ENCODE measurements around the gene HINT2. TPM values are rescaled to one million over a fixed set of nuclear protein-coding genes. Genes with fewer than 3 reads are reported as not detected.
A peak's percentile ranks its signal among the peaks of the same experiment; 100 is the strongest.

HINT2 gene
- total RNA-seq, 2 donors from 2014 or later = 38.6 to 39.7 TPM

GRCh38 chr9:35840881-35841644 lies 26.2 kb upstream of the HINT2 start:
- DNase-seq (ENCODE audit: low spot score) = no peak
- Histone ChIP-seq H3K9me3 (no peaks in the 10 kb centered on the region), H3K4me3 (no peak overlapping the region), H3K4me1 (replicated peaks) (no peaks in the 10 kb centered on the region), H3K36me3 (no peaks in the 10 kb centered on the region), H3K27me3 (replicated peaks; ENCODE audit: insufficient read depth) (no peaks in the 10 kb centered on the region), H3K27ac (no peak overlapping the region)
- WGBS = 93% methylated on average over 15 of the region's 15 CpGs
- TF ChIP-seq CTCF (IDR thresholded peaks at IDR 0.05) = no peak
- no peak for TF ChIP-seq POLR2AphosphoS5 (IDR thresholded peaks at IDR 0.05)
- TF ChIP-seq POLR2A (IDR thresholded peaks at IDR 0.05) = no peak
- intact Hi-C loops (cut with DNase I) = no loop called here

- Histone ChIP-seq H3K27ac (no peak overlapping the region), H3K36me3 (no peaks in the 10 kb centered on the region), H3K4me1 (replicated peaks) (no peaks in the 10 kb centered on the region), H3K9me3 (no peaks in the 10 kb centered on the region), H3K4me3 (no peak overlapping the region), H3K27me3 (replicated peaks; ENCODE audit: insufficient read depth) (no peaks in the 10 kb centered on the region)
- DNase-seq (ENCODE audit: low spot score) = no peak
- 95% methylated on average over 5 of the region's 5 CpGs for WGBS
- TF ChIP-seq CTCF (IDR thresholded peaks at IDR 0.05) (no peak), POLR2AphosphoS5 (IDR thresholded peaks at IDR 0.05) (no peak), POLR2A (IDR thresholded peaks at IDR 0.05) (no peak)
- intact Hi-C loops (cut with DNase I) = no loop called here
Observed at GRCh38 chr9:35839926-35840325, 25.1 kb upstream of the HINT2 start.

GRCh38 chr9:35836595-35836994 lies 21.8 kb upstream of the HINT2 start:
- Histone ChIP-seq H3K4me3 (no peak overlapping the region), H3K4me1 (replicated peaks) (peaks cover 23% of the 10 kb centered on the region), H3K27me3 (replicated peaks; ENCODE audit: insufficient read depth) (no peaks in the 10 kb centered on the region), H3K27ac (no peak overlapping the region), H3K9me3 (no peaks in the 10 kb centered on the region), H3K36me3 (no peaks in the 10 kb centered on the region)
- 95% methylated on average over 5 of the region's 5 CpGs for WGBS
- DNase-seq (ENCODE audit: low spot score) = no peak
- intact Hi-C loops (cut with DNase I) = no loop called here
- TF ChIP-seq POLR2A (IDR thresholded peaks at IDR 0.05) (no peak), CTCF (IDR thresholded peaks at IDR 0.05) (no peak), POLR2AphosphoS5 (IDR thresholded peaks at IDR 0.05) (no peak)

- no peak overlapping the region for H3K27ac ChIP-seq
- H3K4me1 ChIP-seq (replicated peaks) = peaks cover 29% of the 10 kb centered on the region
- no peaks in the 10 kb centered on the region for H3K27me3 ChIP-seq (replicated peaks; ENCODE audit: insufficient read depth)
- 83% methylated on average over 2 of the region's 2 CpGs for WGBS
- no peak for TF ChIP-seq CTCF (IDR thresholded peaks at IDR 0.05)
- TF ChIP-seq POLR2A (IDR thresholded peaks at IDR 0.05) = no peak
- TF ChIP-seq POLR2AphosphoS5 (IDR thresholded peaks at IDR 0.05) = no peak
- no peak for DNase-seq (ENCODE audit: low spot score)
- H3K9me3 ChIP-seq = no peaks in the 10 kb centered on the region
- no peak overlapping the region for H3K4me3 ChIP-seq
- intact Hi-C loops (cut with DNase I) = no loop called here
- no peaks in the 10 kb centered on the region for H3K36me3 ChIP-seq
Observed at GRCh38 chr9:35835766-35836165, 20.9 kb upstream of the HINT2 start.

GRCh38 chr9:35835216-35835632 lies 20.4 kb upstream of the HINT2 start:
- intact Hi-C loops (cut with DNase I) = no loop called here
- TF ChIP-seq POLR2A (IDR thresholded peaks at IDR 0.05) (no peak), POLR2AphosphoS5 (IDR thresholded peaks at IDR 0.05) (no peak), CTCF (IDR thresholded peaks at IDR 0.05) (peak in 2 of 4 experiments; percentile 5 to 17)
- Histone ChIP-seq H3K36me3 (no peaks in the 10 kb centered on the region), H3K4me3 (no peak overlapping the region), H3K27ac (no peak overlapping the region), H3K9me3 (no peaks in the 10 kb centered on the region), H3K27me3 (replicated peaks; ENCODE audit: insufficient read depth) (no peaks in the 10 kb centered on the region), H3K4me1 (replicated peaks) (peaks cover 33% of the 10 kb centered on the region)
- WGBS = 93% methylated on average over 3 of the region's 3 CpGs
- no peak for DNase-seq (ENCODE audit: low spot score)

Measured in prostate gland (tissue), 2 donors.